PC-9 (cell line): ENCODE results near the gene CDK9. TPM values are rescaled to one million over a fixed set of nuclear protein-coding genes. Genes with fewer than 3 reads are reported as not detected.

Experiments
- BruUV-seq: library from RNA; stranded (reverse); fragments of 400-500 nt; replicated peaks from 2 replicates; lab custom pipeline; 2021; lab: Mats Ljungman, UMichigan
- CTCF ChIA-PET: fragments of 300-600 bp; sonication (Branson Sonifier 250); formaldehyde crosslinking; loops from one replicate; lab custom pipeline; 2022; ENCODE audit warnings: antibody characterized with exemption; lab: Charles Lee
- POLR2A ChIA-PET: fragments of 300-600 bp; sonication (Branson Sonifier 250); formaldehyde crosslinking; loops from one replicate; lab custom pipeline; 2022; ENCODE audit warnings: antibody characterized with exemption; ENCODE audit not compliant: unreplicated experiment; lab: Charles Lee
- DNase-seq, 2 experiments: peaks; one replicate each; pipeline versions ENCODE4 v3.0.0 to v3.0.0-alpha.2; 2015 to 2022; ENCODE audit warnings: mixed read lengths in 1 of 2
- H2AFZ ChIP-seq: fragments of 200-600 bp; sonication (generic); 2 replicates; pipeline ENCODE4 v1.8.1; 2017; ENCODE audit warnings: antibody characterized with exemption
- H3F3A ChIP-seq: fragments of 200-600 bp; sonication (generic); 2 replicates; pipeline ENCODE4 v1.8.1; 2017; ENCODE audit warnings: antibody characterized with exemption, mild to moderate bottlenecking, low read depth; ENCODE audit not compliant: insufficient read depth
- H3K27ac ChIP-seq: fragments of 200-600 bp; sonication (generic); 2 replicates; pipeline ENCODE4 v1.6.1; 2016; ENCODE audit warnings: mixed run types
- H3K27me3 ChIP-seq: fragments of 200-600 bp; sonication (generic); 2 replicates; pipeline ENCODE4 v1.6.1; 2016; ENCODE audit warnings: low read depth, mixed run types; ENCODE audit not compliant: insufficient read depth
- H3K36me3 ChIP-seq: fragments of 200-600 bp; sonication (generic); 2 replicates; pipeline ENCODE4 v1.6.1; 2016; ENCODE audit warnings: low read depth, mixed run types
- H3K4me1 ChIP-seq: fragments of 200-600 bp; sonication (generic); replicated peaks from 2 replicates; pipeline ENCODE4 v1.6.1; 2016; ENCODE audit warnings: mixed run types; ENCODE audit not compliant: insufficient read depth
- H3K4me2 ChIP-seq: fragments of 200-600 bp; sonication (generic); 2 replicates; pipeline ENCODE4 v1.6.1; 2017; ENCODE audit warnings: mixed run types
- H3K4me3 ChIP-seq: fragments of 200-600 bp; sonication (generic); 2 replicates; pipeline ENCODE4 v1.6.1; 2016; ENCODE audit warnings: mixed run types
- H3K79me2 ChIP-seq: fragments of 200-600 bp; sonication (generic); 2 replicates; pipeline ENCODE4 v1.6.1; 2017; ENCODE audit warnings: low read depth, mixed run types
- H3K9me2 ChIP-seq: fragments of 200-600 bp; sonication (generic); 2 replicates; pipeline ENCODE4 v1.8.1; 2017; ENCODE audit warnings: mild to moderate bottlenecking; ENCODE audit not compliant: insufficient read depth
- H3K9me3 ChIP-seq: fragments of 200-600 bp; sonication (generic); 2 replicates; pipeline ENCODE4 v1.8.1; 2016; ENCODE audit warnings: low read depth; ENCODE audit not compliant: insufficient read depth
- H4K20me1 ChIP-seq: fragments of 200-600 bp; sonication (generic); 2 replicates; pipeline ENCODE4 v1.8.1; 2017; ENCODE audit not compliant: insufficient read depth
- CTCF ChIP-seq: fragments of 200-600 bp; sonication (generic); conservative IDR thresholded peaks from 2 replicates; pipeline ENCODE4 v1.6.1; 2017; ENCODE audit warnings: mixed run types, antibody characterized with exemption, mild to moderate bottlenecking, moderate library complexity
- EZH2 ChIP-seq: fragments of 200-600 bp; sonication (generic); IDR thresholded peaks from 2 replicates; pipeline ENCODE4 v1.8.0; 2017; ENCODE audit warnings: antibody characterized with exemption, low read depth
- intact Hi-C: fragments of 100-400 bp; cut with micrococcal nuclease; formaldehyde crosslinking; loops from one replicate; pipeline ENCODE4 v1.10.0; 2022; ENCODE audit not compliant: unreplicated experiment
- total RNA-seq: library from RNA; stranded (reverse); gene quantifications from 2 replicates; pipeline ENCODE4 v1.2.3, GENCODE V29; 2021

The CDK9 gene
- total RNA-seq, 1 experiment from 2014 or later: 93.8 TPM

DNA sequence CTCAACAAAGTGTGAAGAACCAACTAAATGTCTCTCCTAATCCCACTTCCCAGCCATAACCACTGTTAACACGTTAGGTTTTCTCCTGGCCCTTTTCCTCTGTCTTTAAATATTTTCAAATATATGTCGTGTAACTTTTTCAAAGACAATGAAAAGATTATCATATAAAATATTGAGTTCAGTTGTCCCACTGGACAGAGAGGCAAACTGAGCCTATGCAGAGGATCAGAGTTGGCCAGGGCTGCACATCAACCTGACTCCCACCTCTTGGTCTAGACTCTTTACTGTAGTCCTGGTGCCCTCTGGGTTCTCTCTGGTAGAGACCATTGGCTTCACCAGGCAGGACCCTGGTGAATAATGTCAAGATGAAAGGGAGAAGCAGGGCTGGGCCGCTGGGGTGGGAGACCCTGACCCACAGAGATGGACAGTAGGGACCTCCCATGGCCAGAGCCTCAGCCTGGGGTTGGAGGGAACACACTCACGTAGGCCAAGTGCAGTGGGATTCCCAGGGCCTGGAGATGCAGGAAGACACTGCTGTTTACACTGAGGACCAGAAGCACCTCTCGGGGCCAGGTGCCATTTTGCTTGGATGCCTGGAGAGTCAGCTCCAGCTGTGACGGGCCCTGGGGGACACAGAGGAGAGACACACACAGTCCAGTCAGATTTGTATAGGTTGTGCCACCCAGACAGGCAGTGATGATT is 43.5 kb downstream of the CDK9 start:
- BruUV-seq: no TSS peak
- Histone ChIP-seq H3K9me2 (no peaks in the 10 kb centered on the region), H3K27me3 (no peaks in the 10 kb centered on the region), H3F3A (no peaks in the 10 kb centered on the region), H3K79me2 (no peaks in the 10 kb centered on the region), H3K4me1 (no peaks in the 10 kb centered on the region), H2AFZ (no peak overlapping the region), H3K4me2 (no peak overlapping the region), H3K27ac (no peak overlapping the region), H3K36me3 (no peaks in the 10 kb centered on the region), H4K20me1 (no peaks in the 10 kb centered on the region), H3K9me3 (no peaks in the 10 kb centered on the region), H3K4me3 (no peak overlapping the region)
- intact Hi-C loops: no loop called here
- POLR2A ChIA-PET: no interaction called here
- CTCF ChIA-PET: no interaction called here
- no peak for TF ChIP-seq EZH2
- no peak for TF ChIP-seq CTCF
- no peak for DNase-seq

DNA sequence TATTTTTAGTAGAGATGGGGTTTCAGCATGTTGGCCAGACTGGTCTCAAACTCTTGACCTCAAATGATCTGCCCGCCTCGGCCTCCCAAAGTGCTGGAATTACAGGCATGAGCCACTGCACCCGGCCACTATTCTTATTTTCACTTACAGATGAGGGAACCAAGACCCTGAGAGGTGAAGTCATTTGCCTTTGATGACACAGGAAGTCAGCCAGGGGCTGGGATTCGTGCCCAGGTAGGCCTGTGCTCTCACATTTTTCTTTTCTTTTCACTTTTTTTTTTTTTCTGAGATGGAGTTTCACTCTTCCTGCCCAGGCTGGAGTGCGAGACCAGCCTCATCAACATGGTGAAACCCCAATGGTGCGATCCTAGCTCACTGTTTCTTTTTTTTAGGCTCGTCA is 46.4 kb downstream of the CDK9 start:
- Histone ChIP-seq H3K27me3 (no peaks in the 10 kb centered on the region), H3F3A (no peaks in the 10 kb centered on the region), H2AFZ (no peak overlapping the region), H3K36me3 (no peaks in the 10 kb centered on the region), H3K9me2 (no peaks in the 10 kb centered on the region), H3K79me2 (no peaks in the 10 kb centered on the region), H3K4me1 (no peaks in the 10 kb centered on the region), H3K27ac (no peak overlapping the region), H4K20me1 (no peaks in the 10 kb centered on the region), H3K4me2 (no peak overlapping the region), H3K4me3 (no peak overlapping the region), H3K9me3 (no peaks in the 10 kb centered on the region)
- intact Hi-C loops: no loop called here
- POLR2A ChIA-PET: no interaction called here
- no peak for TF ChIP-seq CTCF
- no peak for TF ChIP-seq EZH2
- CTCF ChIA-PET: no interaction called here
- BruUV-seq: no TSS peak
- DNase-seq: no peak

DNA sequence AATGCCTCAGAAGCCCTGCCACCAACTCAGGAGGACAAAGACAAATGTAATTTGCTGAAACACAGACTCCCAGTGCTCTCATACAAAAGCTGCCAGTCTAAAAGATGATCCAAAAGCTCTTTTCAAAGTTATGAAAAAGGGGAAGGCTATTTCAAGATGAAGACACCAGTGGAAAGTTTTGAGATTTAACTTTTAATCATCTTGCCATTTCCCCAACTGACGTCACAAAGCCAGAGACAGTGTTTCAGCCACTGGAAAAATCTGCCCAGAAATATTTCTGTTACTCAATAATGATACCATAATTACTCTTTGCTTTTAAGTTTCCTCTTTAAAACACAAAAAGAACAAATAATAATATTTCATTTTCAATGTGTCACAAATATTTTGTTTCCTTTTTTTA is 47.7 kb downstream of the CDK9 start:
- Histone ChIP-seq H3K4me2 (no peak overlapping the region), H3K36me3 (no peaks in the 10 kb centered on the region), H3K9me2 (no peaks in the 10 kb centered on the region), H3F3A (peaks cover 10% of the 10 kb centered on the region; the same call in 1 of the 2 replicates), H3K4me1 (peaks cover 11% of the 10 kb centered on the region), H2AFZ (no peak overlapping the region), H3K9me3 (no peaks in the 10 kb centered on the region), H3K4me3 (no peak overlapping the region), H3K27ac (no peak overlapping the region), H3K79me2 (no peaks in the 10 kb centered on the region), H3K27me3 (no peaks in the 10 kb centered on the region), H4K20me1 (no peaks in the 10 kb centered on the region)
- TF ChIP-seq CTCF: no peak
- TF ChIP-seq EZH2: no peak
- BruUV-seq: no TSS peak
- CTCF ChIA-PET: interaction anchor here (0.6 kb wide), 1 partner anchor 31 kb away, joined by 6 read pairs; no protein-coding TSS in a partner anchor
- no peak for DNase-seq
- intact Hi-C loops: no loop called here
- POLR2A ChIA-PET: no interaction called here
